ENCODE data around the gene HOMER2.

Gene HOMER2

GRCh38 chr15:82919231-82919886 lies 33.2 kb downstream of the HOMER2 start:
- peak; percentile 96 for DNase-seq (ENCODE audit: low read depth)

GRCh38 chr15:82918607-82919230 lies 33.8 kb downstream of the HOMER2 start:
- no peak for TF ChIP-seq CTCF (IDR thresholded peaks at IDR 0.05; ENCODE audit: insufficient read depth, low read depth, low read length, missing control alignments)
- H3K4me3 ChIP-seq (ENCODE audit: low read length): no peak overlapping the region
- peak; percentile 16 for DNase-seq (ENCODE audit: low read depth)

More at GRCh38 chr15:82919231-82919886, 33.2 kb downstream of the HOMER2 start:
- no peak overlapping the region for H3K4me3 ChIP-seq (ENCODE audit: low read length)
- TF ChIP-seq CTCF (IDR thresholded peaks at IDR 0.05; ENCODE audit: insufficient read depth, low read depth, low read length, missing control alignments): no peak

DNA sequence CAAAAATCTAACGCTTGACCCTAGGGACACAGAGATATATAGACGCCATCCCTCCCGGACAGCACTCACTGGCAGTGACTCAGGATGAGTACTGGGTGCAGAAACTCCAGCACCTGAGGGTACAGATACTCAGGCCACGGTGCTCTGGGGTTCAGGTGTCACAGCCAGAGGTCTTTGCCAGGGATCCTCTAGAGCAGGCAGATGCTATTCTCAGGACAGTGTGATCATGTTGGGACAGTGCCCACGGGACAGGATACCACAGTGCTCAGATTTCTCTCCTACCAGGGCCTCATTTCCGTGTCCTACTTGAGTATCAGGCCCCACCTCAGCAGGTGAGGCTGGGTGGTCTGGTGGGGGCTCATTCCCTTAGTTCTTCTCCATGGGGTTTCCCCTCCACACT lies 34.4 kb downstream of the HOMER2 start:
- no peak for TF ChIP-seq CTCF (IDR thresholded peaks at IDR 0.05; ENCODE audit: insufficient read depth, low read depth, low read length, missing control alignments)
- DNase-seq (ENCODE audit: low read depth): no peak
- H3K4me3 ChIP-seq (ENCODE audit: low read length): no peak overlapping the region

- H3K4me3 ChIP-seq (ENCODE audit: low read length): no peak overlapping the region
- TF ChIP-seq CTCF (IDR thresholded peaks at IDR 0.05; ENCODE audit: insufficient read depth, low read depth, low read length, missing control alignments): no peak
- DNase-seq (ENCODE audit: low read depth): no peak
Observed at GRCh38 chr15:82917249-82917648, 35.3 kb downstream of the HOMER2 start.

GRCh38 chr15:82916161-82916952 lies 36.2 kb downstream of the HOMER2 start:
- no peak for DNase-seq (ENCODE audit: low read depth)
- no peak for TF ChIP-seq CTCF (IDR thresholded peaks at IDR 0.05; ENCODE audit: insufficient read depth, low read depth, low read length, missing control alignments)
- no peak overlapping the region for H3K4me3 ChIP-seq (ENCODE audit: low read length)

DNA sequence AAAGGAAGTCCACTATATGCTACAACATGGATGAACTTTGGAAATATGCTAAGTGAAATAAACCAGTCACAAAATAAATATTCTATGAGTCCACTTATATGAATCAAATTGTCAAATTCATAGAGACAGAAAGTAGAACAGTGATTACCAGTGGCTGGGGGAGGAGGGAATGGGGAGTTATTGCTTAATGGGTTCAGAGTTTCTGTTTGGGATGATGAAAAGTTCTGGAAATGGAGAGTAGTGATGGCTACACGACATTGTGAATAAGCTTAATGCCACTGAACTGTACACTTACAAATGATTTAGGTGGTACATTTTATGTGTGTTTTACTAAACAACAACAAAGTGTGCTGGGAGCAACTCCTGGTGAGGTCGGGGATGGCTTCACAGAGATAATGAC lies 38.1 kb downstream of the HOMER2 start:
- TF ChIP-seq CTCF (IDR thresholded peaks at IDR 0.05; ENCODE audit: insufficient read depth, low read depth, low read length, missing control alignments): no peak
- H3K4me3 ChIP-seq (ENCODE audit: low read length): no peak overlapping the region
- DNase-seq (ENCODE audit: low read depth): no peak

Data from epithelial cell of esophagus (primary cell).